G401 (cell line): Measurements from ENCODE around the gene COL6A2. TPM values are rescaled to one million over a fixed set of nuclear protein-coding genes. Genes with fewer than 3 reads are reported as not detected.
"Not testable (repeated sequence)": the region's sequence is repeated elsewhere in the genome, so short reads cannot be mapped to it uniquely, and the experiment has no call there.

Experiments used
- DNase-seq: peaks from one replicate; pipeline ENCODE4 v3.0.0-alpha.2; 2015; ENCODE audit warnings: low spot score
- in situ Hi-C: cut with HindIII; loops from 2 replicates; pipeline ENCODE4 v1.10.0; 2016; ENCODE audit warnings: low sequenced_read_pairs, mixed read lengths
- total RNA-seq: library from RNA; depleted of rRNA; stranded (reverse); fragments of >200 nt; shearing (Covaris generic); gene quantifications from 2 replicates; pipeline ENCODE4 v1.2.3, GENCODE V29; 2014

The COL6A2 gene
- total RNA-seq, 1 experiment from 2014 or later = 79.2 TPM

DNA sequence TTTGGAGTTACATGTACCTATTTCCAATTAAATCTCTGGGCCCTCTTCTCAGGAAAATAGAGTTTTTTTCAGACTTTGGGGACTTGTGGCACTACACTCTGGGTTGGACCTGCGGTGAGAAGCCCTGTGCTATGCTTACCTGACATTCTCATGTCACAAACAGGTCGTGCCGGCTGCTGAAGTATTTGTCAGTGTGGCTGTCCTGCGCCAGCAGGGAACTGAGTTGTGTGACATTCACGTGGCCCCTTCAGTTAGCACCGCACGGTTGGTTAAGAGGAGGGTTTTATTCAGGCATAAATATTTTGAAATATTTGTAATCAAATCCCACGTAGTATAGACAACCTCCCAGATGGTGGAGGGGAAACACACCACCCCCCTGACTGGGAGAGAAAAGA, 6.3 kb upstream of the COL6A2 start:
- DNase-seq = no peak
- in situ Hi-C loops = no loop called here

DNA sequence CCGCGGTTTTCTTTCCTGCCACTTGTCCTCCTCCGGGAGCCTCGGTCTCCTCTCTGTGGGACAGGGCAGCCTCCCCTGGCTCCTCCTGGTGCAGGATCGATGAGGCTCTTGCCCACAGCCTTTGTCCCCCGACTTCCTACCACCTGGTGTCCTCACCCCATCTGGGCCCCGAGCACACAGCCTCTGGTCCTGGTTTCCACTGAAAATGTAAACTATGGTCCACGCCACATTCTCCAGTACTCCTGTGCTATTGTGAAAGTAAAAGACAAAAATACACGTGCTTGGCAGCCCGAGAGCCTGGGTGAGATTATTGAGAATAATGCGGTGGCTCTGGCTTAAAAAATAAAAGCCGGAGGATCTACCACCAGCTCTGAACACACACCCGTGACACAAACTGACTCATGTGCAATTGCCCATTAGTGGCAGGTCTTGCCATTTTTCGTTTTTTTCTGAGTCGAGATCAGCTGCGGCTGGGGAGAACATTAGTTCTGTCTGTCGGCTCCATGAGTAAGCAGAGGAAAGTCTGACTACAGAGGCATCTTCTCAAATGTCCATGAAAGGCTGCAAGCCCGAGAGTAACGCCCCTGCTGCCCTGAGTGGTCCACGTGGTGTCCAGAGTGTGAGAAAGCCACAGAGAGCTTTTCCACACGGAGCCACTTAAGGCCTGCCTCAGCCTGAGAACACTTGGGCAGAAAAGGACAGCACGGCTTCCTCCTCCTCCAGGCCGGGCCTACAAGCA, 5.7 kb upstream of the COL6A2 start:
- in situ Hi-C loops = no loop called here
- no peak for DNase-seq

DNA sequence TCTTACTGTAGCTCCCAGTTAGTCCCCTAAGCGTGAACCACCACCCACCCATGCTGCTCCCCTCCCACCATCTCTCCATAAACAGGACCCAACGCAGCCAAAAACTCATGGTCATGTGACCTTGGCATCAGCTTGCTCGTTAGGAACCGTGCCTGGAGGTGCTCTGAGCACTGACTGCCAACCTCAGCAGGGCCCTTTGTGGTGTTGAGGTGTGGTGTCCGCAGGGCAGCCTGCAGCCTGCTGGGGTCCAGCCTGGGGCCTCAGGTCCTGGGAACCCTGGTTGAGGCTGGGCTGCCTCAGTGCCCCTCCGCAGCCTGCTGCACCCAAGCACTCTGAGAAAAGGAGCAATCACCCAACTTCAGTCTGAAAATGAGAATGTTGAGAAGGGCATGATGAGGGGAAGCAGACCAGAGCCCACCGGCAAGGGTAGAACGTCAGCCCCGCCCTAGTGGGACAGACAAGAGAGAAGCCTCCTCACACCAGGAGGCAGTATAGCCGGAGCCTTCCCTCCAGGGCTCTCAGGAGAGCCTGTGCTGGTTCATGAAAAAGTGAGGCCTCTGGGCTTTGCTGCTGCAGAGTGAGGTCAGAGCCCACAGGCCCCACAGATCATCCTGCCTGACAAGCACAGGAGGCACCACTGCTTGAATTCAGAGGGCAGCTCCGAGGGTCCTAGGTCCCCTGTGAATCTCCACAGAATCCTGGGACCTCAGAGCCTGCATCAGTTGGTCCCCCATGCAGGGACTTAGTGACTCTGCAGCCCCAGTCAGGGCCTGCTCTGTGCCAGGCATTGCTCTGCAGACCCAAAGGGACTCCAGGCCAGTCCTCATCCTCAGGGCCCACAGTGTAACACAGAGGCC, 4.9 kb upstream of the COL6A2 start:
- in situ Hi-C loops = no loop called here
- no peak for DNase-seq

DNA sequence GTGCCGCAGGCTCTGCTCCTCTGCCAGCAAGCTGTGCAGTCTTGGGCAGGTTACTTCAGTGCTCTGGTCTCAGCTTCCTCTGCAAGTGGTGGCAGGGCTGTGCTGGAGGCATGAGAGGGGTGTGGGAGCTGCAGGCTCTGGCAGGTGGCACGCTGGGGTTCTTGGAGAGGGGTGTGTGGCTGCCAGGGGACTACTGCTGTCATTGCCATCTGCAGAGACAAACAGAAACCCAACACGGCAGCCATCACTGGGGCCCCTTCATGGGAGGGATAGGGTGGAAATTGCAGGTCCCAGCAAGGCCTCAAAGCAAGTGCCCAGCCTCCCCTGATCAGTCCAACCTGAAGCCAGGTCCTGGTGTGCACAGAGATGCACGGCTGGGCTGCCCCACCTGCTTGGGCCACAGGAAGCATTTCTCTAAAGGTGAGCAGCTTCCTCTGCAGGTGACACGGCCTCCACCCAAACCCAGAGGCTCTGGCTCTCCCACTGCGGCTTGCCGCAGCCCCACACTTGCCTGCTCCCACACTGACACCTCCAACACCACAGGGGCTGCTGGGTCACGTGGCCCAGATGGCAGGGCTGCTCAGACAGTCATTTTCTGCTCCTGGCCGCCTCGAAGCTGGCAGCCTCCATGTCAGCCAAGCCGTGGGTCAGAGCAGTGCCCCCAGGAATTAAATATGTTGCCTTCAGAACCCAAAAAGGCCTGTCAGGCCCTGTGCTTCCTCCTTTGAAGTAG, 4.1 kb upstream of the COL6A2 start:
- in situ Hi-C loops = no loop called here
- no peak for DNase-seq

DNA sequence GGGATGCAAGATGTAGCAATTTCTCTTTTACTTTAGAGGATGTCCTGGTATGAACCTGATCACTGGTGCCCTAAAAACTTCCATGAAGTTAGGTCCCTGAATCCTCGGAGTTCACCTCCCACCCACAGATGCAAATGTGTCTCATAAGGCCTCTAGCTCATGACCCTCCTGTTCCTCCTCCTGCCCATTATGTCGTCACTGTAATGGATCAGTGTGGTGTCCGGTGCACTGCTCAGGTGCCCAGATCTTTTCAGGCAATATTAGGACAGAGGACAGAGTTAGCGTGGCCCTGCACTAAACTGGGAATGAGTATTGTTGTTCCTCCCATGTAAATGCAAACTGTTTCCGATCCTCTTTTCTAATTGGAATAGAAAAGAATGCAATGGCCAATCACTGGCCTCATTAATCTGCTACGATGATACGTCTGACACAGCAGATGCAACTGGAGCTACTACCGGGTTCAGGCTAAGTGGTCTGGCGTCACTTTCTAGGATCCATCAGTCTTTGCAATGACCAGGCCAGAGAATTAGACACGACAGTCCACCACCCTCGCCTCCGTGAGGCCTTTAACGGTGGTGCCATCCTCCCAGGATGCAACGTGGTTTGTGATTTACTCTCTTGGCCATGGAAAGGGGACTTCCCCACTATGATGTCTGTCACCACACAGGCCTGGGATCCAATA, 3.4 kb upstream of the COL6A2 start:
- in situ Hi-C loops = no loop called here
- no peak for DNase-seq

DNA sequence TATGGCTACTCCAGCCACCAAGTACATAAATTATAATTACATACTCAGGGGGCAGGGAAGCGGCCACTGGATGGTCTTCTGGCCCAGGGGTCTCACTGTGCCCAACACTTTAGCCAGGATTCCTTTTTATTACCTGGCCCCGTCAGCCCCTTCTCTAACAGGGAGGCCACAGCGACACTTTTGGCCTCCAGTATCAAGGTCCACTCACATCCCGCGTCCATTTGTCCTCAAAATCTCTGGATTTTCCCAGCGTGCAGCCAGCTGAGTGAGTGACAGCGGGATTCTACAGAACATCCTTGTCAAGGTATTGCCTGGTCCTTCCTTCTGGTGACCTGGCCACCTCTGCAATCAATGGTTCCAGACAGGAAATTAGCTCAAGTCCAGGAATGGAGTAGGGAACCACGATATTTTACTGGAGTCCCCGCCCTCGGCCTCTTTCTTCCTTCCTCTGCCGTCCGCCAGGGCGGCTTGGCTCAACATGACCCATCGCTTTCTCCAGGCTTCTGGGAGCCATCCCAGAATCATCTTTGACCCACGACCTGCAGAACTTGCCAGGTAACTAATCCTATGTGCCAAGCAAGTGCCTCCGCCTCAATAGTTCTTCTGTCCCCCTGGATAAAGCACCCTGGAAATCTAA, 2.7 kb upstream of the COL6A2 start:
- DNase-seq = no peak
- in situ Hi-C loops = no loop called here

DNA sequence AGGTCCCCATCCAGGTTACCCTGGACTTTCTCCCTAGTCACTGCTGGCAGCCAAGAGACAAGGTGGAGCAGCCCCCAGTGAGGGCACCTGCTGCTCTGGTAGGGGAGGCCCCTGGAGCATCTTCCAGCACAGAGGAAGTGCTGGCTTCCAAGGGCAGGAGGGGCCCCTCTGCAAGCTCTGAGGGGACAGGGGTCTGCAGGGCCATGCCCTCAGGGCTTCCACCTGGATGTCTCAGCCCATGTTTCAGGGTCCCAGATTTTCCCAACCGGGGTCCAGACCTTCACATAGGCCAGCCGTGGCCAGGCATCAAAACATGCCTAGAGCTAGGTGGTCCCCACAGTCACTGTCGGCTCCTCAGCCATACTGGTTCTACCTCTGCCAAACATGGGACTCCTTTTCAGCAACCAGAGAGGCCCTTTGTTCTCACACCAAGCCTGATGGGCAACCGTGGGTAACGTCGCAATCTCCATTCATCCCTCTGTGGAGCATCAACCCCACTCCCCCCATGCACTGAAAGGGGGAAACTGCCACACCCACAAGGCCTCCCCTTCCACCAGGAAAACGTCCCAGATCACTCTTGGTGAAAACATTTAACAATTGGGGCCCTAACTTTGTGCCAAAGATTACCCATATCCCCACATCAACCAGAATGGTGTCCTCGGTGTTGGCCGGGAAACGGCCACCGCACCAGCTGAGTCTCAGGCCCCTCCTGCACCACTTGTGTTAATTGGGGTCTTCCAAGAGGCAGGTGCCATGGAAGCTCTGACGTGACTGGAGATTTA, 1.9 kb upstream of the COL6A2 start:
- in situ Hi-C loops = no loop called here
- no peak for DNase-seq

DNA sequence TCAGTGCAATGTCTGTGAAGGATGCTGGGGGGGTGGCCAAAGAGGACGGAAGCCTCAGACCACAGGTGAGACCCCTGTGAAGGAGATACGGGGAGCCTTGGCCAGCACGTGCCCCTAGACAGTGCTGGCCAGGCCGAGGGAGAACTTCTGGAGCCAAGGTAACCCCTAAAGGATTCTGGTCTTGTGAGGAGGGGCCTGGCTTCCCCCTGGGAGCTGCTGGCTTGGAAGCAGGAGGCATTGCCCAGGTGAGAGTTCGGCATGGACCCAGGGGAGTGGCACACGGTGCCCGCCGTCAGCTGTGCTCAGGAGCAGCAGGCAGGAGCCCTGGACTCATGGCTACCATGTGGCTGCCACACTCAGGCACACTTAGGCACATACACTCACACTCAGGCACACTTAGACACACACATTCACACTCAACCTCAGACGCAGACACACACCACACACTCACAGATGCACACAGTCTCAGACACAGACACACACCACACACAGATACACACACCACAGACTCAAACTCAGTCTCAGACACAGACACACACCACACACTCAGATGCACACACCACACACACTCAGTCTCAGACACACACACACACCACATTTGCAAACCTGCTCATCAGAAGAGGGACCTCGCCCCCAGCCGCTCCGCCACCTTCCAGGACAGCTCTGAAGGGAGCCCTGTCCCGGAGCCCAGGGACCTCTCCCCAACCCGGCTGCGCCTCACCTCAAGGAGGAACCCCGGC, 1.1 kb upstream of the COL6A2 start:
- no peak for DNase-seq
- in situ Hi-C loops = no loop called here

DNA sequence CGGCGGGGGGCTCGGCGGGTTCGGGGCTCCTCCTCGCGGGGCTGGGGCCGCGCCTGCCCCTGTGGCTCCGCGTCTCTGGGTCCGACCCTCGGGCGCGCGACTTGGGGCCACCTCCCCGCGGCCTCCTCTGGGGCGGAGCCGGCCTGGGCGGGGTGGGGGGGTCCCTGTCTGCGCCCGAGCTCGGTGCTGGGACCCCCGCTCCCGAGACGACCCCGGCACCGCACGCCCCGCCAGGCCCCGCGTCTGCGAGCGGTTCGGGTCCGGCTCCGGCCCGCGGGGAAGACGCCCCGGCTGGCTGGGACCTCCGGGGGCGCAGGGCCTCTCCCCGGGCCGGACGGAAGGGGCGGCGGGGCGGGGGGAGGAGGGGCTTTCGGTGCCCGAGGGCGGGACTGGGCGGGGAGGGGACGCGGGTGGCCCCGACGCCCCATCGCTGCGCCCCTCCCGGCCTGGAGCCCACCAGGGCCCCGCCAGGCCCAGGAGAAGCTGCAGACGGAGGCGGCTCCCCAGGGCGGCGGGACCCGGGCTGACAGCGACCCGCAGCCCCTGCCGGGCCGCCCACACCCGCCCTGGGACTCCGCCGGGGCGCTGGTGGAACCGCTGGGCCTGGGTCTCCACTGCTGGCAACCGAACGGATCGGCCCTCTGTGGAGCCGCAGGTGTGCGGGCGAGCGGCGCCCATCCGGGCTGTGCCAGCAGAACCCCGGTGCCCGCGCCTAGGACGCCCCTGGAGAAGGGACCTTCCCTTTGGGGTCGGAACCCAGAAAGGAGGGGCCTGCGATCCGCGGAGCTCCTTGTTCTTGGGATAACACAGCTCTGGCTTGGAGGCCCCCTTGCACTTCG, 610 bp downstream of the COL6A2 start:
- in situ Hi-C loops = no loop called here
- no peak for DNase-seq

DNA sequence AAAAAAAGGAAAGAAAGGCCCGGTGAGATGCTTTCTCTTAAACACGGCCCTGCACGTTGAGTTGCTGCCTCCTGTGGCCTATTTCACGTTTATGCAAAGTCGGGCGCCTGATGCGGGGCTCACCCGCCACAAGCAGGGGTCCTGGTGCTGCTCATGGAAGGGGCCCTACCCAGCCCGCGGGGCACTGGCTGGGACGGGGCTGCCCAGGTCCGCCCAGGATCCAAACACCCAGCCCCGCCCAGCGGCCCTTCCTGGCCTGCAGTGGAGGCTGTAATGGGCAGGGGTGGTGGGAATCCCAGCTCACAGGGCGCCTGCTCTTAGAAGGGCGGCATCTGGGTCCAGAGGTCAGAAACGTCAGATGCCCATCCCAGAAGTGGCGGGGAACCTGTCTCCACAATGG, 1.6 kb downstream of the COL6A2 start:
- DNase-seq = no peak
- in situ Hi-C loops = no loop called here

DNA sequence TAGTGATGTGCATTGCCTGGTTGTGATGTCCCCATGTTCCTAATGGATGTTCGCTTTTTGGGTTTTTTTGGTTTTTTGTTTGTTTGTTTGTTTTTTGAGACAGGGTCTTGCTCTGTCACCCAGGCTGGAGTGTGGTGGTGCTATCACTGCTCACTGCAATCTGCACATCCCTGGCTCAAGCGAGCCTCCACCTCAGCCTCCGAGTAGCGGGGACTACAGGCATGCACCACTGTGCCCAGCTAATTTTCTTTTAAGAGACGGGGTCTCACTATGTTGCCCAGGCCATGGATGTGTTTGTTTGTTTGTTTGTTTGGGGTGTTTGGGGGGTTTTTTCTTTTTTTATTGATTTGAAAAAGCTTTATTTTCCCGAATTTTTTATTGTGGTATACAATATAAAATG, 2.1 kb downstream of the COL6A2 start:
- in situ Hi-C loops = no loop called here
- no peak for DNase-seq

DNA sequence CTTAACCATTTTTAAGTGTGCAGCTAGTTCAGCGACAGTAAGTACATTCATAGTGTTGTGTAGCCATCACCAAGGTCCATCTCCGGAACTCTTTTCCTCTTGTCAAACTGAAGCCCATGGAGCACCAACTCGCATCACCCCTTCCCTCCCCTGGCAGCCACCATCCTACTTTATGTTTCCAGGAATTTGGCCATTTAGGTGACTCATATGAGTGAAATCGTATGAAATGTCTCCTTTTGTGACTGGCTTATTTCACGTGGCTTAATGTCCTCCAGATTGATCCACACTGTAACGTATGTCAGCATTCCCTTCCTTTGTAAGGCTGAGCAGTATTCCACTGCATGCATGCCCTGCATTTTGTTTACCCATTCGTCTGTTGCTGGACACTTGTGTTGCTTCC, 2.5 kb downstream of the COL6A2 start:
- DNase-seq = no peak
- in situ Hi-C loops = no loop called here

DNA sequence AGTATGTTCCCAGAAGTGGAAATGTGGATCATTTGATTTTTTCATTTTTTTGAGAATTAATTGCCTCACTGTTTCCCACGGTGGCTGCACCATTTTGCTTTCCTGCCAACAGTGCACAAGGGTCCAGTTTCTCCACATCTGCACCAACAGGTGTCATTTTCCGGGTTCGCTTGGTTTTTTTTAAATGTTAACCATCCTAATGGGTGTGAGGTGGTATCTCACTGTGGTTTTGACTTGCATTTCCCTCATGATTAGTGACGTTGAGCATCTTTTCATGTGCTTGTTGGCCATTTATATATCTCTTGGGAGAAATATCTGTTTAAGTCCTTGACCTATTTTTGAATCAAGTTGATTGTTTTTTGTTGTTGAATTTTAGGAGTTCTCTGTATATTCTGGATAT, 3.0 kb downstream of the COL6A2 start:
- in situ Hi-C loops = no loop called here

DNA sequence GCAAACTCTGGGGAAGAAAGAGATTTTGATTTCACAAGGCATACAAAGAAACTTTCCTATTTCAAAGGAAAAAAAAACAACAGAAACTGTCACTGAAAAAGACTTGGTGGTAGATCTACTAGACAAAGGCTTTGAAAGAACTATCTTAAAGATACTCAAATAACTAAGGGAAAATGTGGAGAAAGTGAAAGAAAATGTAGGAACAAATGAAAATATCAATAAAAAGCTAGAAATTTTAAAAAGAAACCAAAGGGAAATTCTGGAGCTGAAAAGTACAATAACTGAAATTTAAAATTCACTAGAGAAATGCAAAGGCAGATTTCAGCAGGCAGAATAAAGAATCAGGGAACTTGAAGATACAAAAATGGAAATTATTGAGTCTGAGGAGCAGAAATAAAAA, 6.2 kb downstream of the COL6A2 start:
- in situ Hi-C loops = no loop called here
- DNase-seq = no peak

More for the DNA sequence above, 3.0 kb downstream of the COL6A2 start:
- no peak for DNase-seq

DNA sequence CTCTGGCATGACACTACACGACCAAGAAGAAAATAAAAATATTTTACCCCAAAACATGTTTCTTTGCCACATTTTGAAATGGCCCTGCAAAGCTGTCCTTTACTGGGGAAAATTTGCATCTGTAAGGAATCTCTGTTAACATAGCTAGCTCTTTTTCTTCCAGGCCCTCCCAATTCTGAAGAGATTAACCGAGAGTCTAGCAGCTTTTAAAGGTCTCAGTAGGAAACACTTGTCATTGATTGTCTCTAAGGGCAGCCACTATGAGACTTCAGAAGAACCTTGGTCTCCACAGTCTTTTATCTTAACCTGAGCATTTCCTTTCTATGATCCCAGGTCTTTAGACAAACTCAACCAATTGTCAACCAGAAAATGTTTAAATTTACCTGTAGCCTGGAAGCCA, 9.5 kb downstream of the COL6A2 start:
- in situ Hi-C loops = not testable (repeated sequence)

DNA sequence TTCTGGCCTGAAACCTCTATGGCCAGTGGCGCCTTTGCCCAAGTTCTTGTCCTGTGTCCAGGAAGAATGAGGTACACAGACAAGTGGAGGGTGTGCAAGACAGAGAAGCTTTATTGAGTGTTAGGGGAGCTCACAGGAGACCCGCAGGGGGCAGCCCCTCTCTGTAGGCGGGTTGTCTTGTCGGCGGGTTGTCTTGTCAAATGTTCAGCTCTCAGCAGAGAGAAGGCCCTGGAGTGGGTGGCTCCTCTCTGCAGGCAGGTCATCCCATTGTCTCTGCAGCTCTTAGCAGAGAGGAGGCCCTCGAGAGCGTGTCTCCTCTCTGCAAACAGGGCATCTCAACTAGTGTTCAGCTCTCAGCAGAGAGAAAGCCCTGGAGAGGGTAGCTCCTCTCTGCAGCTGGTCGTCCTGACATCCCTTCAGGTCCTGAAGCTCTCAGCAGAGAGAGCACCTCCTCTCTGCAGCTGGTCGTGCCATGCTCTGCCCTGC, 11.0 kb downstream of the COL6A2 start:
- DNase-seq = no peak
- in situ Hi-C loops = no loop called here

More for the DNA sequence above, 9.5 kb downstream of the COL6A2 start:
- DNase-seq = not testable (repeated sequence)
